ENCODE data around the gene EDARADD.
"Not testable (repeated sequence)": the region's sequence is repeated elsewhere in the genome, so short reads cannot be mapped to it uniquely, and the experiment has no call there.

Gene EDARADD

GRCh38 chr1:236450779-236451178 is 56.7 kb downstream of the EDARADD start:
- no peak for DNase-seq

DNA sequence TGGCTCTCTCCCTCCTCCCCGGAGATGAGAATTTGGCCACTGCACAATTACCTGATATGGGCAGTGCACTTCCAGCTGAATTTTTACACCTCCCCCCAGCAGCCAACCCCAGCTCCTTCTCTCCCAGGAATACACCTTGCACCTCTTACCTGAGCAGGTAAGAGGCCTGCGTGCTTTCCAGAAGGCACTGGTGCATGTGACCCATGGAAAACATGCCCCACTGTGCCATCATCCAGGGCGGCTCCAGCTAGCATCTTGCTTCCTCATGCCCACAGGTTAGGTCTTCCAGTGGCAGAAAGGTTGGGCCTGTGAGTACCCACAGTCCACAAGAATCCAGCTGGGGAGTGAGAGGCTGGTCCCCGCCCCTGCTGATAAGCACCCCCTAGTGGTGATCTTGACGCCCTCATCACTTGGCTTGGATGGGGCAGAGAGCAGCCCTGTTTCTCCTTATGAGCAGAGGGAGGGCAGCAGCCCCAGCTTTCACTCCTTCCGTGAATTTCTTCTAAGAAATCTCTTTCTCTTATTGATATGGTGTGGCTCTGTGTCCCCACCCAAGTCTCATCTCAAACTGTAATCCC is 57.8 kb downstream of the EDARADD start:
- no peak for DNase-seq

DNA sequence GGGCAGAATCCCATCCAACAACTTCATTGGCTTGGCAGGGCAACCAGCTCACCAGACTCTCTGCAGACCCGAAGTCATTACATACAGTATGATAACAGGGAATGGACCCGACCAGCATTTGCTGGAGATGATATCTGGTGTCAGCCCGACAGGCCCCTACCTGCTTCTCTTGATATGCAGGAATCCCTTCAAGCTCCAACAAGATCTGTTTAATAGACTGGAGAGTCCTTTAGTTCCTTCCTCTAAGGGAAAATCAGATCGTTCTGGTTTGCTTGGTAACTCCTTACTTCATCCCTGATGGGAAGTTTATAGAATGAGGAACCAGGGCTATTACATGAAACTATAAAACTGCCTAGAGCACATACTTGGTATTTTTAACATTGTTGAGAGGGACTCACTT is 61.2 kb downstream of the EDARADD start:
- DNase-seq = no peak

- DNase-seq = no peak
Observed at GRCh38 chr1:236457775-236458174, 63.7 kb downstream of the EDARADD start.

GRCh38 chr1:236458996-236459395 is 64.9 kb downstream of the EDARADD start:
- no peak for DNase-seq

DNA sequence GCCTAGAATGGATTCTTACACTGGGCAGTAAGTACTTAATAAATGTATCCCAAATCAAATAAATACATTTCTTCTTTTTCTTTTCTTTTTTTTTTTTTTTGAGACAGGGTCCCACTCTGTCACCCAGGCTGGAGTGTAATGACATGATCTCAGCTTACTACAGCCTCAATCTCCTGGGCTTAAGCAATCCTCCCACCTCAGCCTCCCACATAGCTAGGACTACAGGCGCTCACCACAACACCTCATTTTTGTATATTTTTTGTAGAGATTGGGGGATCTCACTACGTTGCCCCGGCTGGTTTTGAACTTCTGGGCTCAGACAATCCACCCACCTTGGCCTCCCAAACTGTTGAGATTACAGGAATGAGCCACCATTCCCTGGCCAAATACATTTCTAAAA is 66.0 kb downstream of the EDARADD start:
- no peak for DNase-seq

DNA sequence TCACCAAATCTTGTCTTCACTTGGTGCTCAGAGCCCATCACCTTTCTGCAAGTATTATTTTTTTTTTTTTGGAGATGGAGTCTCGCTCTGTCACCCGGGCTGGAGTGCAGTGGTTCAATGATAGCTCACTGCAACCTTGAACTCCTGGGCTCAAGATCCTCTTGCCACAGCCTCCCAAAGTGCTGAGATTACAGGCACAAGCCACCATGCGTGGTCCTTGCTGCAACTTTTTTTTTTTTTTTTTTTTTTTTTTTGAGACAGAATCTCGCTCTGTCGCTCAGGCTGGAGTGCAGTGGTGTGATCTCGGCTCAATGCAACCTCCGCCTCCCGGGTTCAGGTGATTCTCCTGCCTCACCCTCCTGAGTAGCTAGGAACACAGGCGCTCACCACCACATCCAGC is 70.1 kb downstream of the EDARADD start:
- not testable (repeated sequence) for DNase-seq

- DNase-seq = no peak
Observed at GRCh38 chr1:236465231-236465958, 71.3 kb downstream of the EDARADD start.

DNA sequence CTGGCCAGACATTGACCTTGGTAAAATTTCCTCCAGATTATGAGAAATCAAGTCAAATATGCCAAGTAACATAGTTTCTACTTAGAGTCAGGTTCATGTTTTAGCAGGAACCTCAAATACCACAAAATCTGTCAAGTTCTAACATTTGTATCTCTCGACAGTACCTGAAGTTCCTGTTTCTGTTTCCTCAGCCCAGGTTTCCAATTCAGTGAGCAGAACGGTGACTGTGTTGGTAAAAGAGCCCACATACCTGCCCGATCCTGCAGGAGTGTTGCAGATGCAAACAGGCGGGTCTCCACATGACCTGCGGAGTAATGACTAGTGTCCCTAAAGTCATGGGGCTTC is 71.8 kb downstream of the EDARADD start:
- DNase-seq = no peak

- DNase-seq = no peak
Observed at GRCh38 chr1:236467327-236467641, 73.2 kb downstream of the EDARADD start.

DNA sequence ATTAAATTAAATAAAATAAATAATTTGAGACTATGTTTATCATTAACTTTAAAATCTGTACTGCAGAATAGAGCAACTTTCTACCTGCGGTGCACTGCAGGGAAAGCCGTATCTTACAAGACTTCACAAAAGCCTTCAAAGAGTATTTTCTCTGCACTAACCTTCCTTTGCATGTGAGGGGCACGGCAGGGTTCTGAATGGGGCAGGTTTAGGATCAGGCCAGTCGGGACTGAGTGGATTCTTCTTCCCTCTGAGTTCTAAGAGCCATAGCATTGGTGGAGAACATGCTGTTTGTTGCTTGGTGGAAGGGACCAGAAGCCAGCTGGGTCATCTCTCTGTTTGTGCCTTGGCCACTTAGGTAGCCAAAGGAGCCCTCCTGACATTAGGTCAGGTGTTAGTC is 74.5 kb downstream of the EDARADD start:
- DNase-seq = no peak

DNA sequence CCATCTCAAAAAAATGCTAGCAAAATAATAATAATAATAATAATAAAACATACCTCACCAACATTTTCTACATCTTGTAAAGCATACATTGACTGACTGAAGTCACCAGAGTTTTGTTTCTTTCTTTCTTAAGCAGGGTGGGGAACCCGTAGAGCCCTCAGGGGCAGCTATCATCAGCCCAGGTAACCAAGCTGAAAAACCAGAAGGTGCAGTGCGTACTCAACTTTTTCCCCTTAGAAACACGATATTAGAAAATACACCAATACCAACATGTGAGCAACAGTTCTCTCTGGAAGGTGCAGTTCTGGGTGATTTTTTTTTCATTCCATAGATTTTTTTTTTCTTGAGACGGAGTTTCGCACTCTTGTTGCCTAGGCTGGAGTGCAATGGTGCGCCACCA is 75.4 kb downstream of the EDARADD start:
- no peak for DNase-seq

- DNase-seq = no peak
Observed at GRCh38 chr1:236471096-236471495, 77.0 kb downstream of the EDARADD start.

GRCh38 chr1:236471653-236472052 is 77.6 kb downstream of the EDARADD start:
- no peak for DNase-seq

DNA sequence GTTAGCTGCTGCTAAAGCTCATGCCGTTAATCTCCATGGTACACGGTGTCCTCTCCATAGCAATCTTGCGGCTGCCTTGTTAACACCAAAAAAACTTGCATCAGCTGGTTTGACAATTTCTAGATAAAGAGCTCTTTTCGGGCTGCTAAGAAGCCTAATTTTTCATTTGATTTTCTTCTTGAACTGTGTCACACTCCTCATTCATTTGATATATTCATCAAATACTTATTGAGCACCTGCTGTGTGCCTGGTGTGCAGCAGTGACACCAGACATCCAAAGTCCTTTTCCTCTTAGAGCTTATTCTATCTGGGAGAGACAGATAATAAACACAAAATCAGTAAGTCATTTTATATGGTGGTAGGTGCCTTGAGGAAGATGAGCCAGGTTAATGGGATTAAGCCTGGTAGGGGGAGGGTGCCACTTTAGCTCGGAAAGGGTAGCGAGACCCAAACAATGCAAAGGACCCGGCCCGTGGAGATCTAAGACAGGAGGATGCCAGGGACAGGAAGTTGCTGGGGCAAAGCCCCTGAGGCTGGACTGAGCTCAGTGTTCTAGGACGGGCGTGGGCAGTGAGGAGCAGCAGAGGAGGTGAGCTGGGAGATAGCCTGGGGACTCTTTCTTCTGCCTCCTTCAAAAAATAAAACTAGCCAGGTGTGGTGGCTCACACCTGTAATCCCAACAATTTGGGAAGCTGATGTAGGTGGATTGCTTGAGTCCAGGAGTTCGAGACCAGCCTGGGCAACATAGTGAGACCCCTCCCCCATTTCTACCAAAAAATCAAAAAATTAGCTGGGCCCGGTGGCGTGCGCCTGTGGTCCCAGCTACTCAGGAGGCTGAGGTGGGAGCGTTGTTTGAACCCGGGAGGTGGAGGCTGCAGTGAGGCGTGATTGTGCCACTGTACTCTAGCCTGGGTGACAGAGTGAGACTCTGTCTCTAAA is 79.0 kb downstream of the EDARADD start:
- no peak for DNase-seq

DNA sequence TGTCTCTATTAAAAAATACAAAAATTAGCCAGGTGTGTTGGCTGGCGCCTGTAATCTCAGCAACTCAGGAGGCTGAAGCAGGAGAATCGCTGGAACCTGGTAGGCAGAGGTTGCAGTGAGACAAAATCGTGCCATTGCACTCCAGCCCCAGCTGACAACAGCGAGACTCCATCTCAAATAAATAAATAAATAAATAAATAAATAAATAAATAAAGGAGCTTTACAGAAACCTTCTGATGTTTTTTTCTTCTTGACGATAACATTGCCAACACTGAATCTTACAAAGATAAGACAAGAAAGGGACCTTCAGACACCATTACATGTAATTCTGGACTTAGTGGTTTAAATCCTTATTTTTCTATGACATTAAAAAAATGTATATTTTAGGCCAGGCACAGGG is 81.9 kb downstream of the EDARADD start:
- no peak for DNase-seq

DNA sequence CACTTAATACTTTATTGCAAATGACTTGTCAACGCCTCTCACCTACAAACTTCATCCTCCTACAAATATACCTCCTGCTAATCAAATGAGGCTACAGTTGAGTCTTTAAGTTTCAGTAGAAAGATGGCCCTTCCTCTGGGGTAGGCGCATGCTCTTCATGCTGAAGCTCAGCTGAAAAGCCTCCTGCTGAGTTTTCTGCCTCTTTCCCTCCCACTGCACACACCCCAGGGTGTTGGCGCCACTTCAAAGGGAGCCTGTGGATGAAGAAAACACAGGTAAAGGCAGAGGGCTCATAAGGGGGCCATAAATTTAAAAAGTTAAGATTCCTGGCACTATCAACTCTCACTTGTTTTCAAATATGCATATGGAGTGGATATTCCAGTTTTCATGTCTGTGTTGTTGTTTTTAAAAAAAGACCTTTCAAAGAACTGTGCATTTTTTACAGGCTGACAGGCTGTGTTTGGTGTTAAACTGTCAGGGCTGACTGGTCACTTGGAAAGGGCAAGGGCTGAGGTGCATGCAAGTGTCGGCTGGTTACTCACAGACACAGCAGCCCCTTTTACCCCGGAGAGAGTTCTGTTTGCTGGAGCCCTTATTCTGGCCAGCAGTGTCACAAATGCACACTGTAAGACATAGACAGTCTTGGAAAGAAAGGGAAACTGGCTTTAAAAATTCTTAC is 86.8 kb downstream of the EDARADD start:
- DNase-seq = no peak

DNA sequence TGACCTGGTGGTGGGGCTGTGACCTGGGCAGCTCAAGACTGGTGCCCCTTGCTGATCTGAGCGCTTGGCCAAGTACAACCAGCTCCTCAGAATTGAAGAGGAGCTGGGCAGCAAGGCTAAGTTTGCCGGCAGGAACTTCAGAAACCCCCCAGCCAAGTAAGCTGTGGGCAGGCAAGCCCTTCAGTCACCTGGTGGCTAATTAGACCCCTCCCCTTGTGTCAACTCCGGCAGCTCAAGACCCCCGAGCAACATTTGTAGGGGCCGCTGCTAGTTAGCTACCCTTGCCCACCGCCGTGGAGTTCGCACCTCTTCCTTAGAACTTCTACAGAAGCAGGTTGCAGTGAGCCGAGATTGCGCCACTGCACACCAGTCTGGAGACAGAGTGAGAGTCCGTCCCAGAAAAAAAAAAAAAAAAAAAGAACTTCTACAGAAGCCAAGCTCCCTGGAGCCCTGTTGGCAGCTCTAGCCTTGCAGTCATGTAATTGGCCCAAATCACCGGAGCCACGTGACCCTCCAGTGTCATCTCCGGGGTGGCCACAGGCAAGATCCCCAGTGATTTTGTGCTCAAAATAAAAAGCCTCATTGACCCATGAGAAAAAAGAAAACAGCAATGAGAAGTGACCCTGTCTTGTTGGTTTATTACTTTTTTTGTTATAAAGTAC is 90.4 kb downstream of the EDARADD start:
- DNase-seq = no peak

GRCh38 chr1:236486356-236487002 is 92.4 kb downstream of the EDARADD start:
- no peak for DNase-seq

- not testable (repeated sequence) for DNase-seq
Observed at GRCh38 chr1:236489161-236489560, 95.1 kb downstream of the EDARADD start.

DNA sequence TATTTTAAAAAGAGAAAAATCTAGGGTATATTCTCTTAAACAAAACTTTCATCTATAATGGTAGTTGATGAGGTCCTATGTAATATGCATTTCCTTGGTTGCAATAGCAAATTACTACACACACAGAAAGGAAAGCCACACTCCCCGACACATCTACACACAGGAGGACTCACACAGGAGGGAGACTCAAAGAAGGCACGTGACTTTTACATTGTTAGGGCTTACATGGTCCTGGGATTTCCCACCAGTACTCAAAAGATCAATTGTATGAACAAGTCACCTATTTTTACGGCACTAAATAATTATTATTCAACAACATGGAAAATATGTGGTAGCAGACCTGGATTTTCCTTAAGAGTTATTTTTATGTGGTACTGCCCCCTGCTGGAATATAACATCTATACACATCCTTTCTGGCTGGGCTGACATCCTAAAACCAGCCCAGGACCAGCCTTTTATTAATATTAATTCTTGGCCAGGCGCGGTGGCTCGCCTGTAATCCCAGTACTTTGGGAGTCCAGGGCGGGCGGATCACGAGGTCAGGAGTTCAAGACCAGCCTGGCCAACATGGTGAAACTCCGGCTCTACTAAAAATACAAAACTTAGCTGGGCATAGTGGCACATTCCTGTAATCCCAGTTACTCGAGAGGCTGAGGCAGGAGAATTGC is 95.8 kb downstream of the EDARADD start:
- DNase-seq = no peak

All from NCI-H524 treated with DMSO at 0.1 percent for 48 hours (cell line).